ENCODE data around the gene ALOX15. TPM values are rescaled to one million over a fixed set of nuclear protein-coding genes. Genes with fewer than 3 reads are reported as not detected.
"Not testable (repeated sequence)": the region's sequence is repeated elsewhere in the genome, so short reads cannot be mapped to it uniquely, and the experiment has no call there.

Gene ALOX15
- total RNA-seq, 4 donors from 2014 or later: not detected

GRCh38 chr17:4607773-4608187 is 33.7 kb downstream of the ALOX15 start:
- TF ChIP-seq EP300 (IDR thresholded peaks at IDR 0.05): no peak
- TF ChIP-seq CTCF (IDR thresholded peaks at IDR 0.05): no peak
- no peak for TF ChIP-seq POLR2A (IDR thresholded peaks at IDR 0.05)
- H3K4me3 ChIP-seq: no peak overlapping the region
- no peaks in the 10 kb centered on the region for H3K36me3 ChIP-seq
- peak overlapping the region in 3 of 4 donors; percentile 7 to 70 (median 25) for H3K27ac ChIP-seq
- H3K4me1 ChIP-seq: peaks cover 0 to 32% (median 2%) of the 10 kb centered on the region in 4 donors
- no peaks in the 10 kb centered on the region for H3K27me3 ChIP-seq
- WGBS, 2 donors: 4 to 10% methylated on average over 9 of the region's 9 CpGs
- DNase-seq (ENCODE audit: low spot score in 2 of 2): peak; percentile 30 to 73
- no peaks in the 10 kb centered on the region for H3K9me3 ChIP-seq

DNA sequence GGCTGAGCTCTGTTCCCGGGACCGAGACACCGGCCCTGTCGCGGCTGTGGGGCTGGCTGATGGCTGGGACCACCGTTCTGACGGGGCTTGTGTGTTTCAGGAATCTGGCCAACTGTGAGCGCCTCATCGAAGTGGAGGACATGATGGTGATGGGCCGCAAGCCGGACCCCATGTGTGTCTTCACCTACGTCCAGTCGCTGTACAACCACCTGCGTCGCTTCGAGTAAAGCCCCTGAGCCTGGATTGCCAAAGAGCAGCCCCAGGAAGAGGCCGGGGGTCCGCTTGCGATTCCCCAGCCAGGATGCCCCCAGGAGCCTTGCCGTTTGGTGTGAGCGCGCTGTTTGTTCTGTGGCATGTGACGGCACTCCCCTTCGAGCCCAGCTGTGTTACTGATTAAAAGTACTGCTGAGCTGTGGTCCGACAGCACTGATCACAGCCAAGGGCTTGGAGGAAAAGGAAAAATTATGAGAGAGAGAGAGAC is 34.2 kb downstream of the ALOX15 start:
- Histone ChIP-seq H3K4me3 (no peak overlapping the region), H3K27ac (peak overlapping the region in 3 of 4 donors; percentile 7 to 70 (median 25)), H3K4me1 (peaks cover 0 to 32% (median 2%) of the 10 kb centered on the region in 4 donors), H3K9me3 (no peaks in the 10 kb centered on the region), H3K27me3 (no peaks in the 10 kb centered on the region), H3K36me3 (no peaks in the 10 kb centered on the region)
- WGBS, 2 donors: 66 to 70% methylated on average over 25 of the region's 25 CpGs
- no peak for DNase-seq (ENCODE audit: low spot score in 2 of 2)
- no peak for TF ChIP-seq EP300 (IDR thresholded peaks at IDR 0.05)
- no peak for TF ChIP-seq POLR2A (IDR thresholded peaks at IDR 0.05)
- no peak for TF ChIP-seq CTCF (IDR thresholded peaks at IDR 0.05)

DNA sequence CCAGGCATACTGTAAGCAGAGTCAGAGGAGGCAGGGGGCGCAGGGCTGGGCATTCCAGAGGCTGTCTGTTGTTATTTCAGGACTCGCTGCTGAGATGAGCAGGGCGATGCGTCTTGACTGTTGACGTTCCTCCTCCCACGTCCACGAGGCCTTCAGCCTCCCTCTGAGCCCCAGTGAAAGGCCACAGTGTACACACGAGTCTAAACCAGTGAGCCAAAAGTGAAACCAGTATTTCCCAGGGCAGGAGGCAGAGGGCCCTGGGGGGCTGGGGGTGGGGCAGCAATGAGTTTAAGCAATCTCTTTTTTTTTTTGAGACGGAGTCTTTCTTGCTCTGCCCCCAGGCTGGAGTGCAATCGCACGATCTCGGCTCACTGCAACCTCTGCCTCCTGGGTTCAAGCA is 35.7 kb downstream of the ALOX15 start:
- peak overlapping the region in 2 of 4 donors; percentile 36 to 47 for H3K27ac ChIP-seq
- H3K4me1 ChIP-seq: peaks cover 0 to 32% (median 2%) of the 10 kb centered on the region in 4 donors
- DNase-seq (ENCODE audit: low spot score in 2 of 2): no peak
- no peaks in the 10 kb centered on the region for H3K9me3 ChIP-seq
- TF ChIP-seq EP300 (IDR thresholded peaks at IDR 0.05) (peak in 1 of 2 donors; percentile 66), CTCF (IDR thresholded peaks at IDR 0.05) (no peak)
- peaks cover 0 to 5% of the 10 kb centered on the region in 2 donors for H3K27me3 ChIP-seq
- no peak overlapping the region for H3K4me3 ChIP-seq
- no peaks in the 10 kb centered on the region for H3K36me3 ChIP-seq
- WGBS, 2 donors: 33 to 34% methylated on average over 12 of the region's 12 CpGs

DNA sequence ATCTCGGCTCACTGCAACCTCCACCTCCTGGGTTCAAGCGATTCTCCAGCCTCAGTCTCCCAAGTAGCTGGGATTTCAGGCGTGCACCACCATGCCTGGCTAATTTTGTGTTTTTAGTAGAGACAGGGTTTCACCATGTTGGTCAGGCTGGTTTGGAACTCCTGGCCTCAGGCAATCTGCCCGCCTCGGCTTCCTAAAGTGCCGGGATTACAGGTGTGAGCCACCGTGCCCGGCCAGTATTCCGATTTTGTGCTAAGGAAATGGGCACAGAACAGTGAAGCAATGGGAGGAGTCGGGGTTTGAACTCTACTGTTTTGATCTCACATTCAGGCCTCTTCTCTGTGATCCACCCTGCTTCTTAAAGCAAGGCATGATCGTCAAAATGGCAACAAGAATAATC is 36.7 kb downstream of the ALOX15 start:
- H3K4me3 ChIP-seq; H3K9me3 ChIP-seq; DNase-seq (ENCODE audit: low spot score in 2 of 2); H3K36me3 ChIP-seq: not testable (repeated sequence)
- Histone ChIP-seq H3K27ac (peak overlapping the region in 1 of 4 donors; percentile 59), H3K4me1 (peaks cover 0 to 38% (median 2%) of the 10 kb centered on the region in 4 donors), H3K27me3 (peaks cover 0 to 14% of the 10 kb centered on the region in 2 donors)
- 80 to 84% methylated on average over 9 to 11 of the region's 11 CpGs for WGBS, 2 donors

GRCh38 chr17:4604111-4604644 is 37.3 kb downstream of the ALOX15 start:
- H3K27me3 ChIP-seq: peaks cover 0 to 19% of the 10 kb centered on the region in 2 donors
- peak overlapping the region in 1 of 4 donors; percentile 59 for H3K27ac ChIP-seq
- peaks cover 0 to 39% (median 2%) of the 10 kb centered on the region in 4 donors for H3K4me1 ChIP-seq
- no peak overlapping the region for H3K4me3 ChIP-seq
- no peaks in the 10 kb centered on the region for H3K36me3 ChIP-seq
- 53 to 62% methylated on average over 18 of the region's 18 CpGs for WGBS, 2 donors
- no peaks in the 10 kb centered on the region for H3K9me3 ChIP-seq
- no peak for DNase-seq (ENCODE audit: low spot score in 2 of 2)
- TF ChIP-seq EP300 (IDR thresholded peaks at IDR 0.05): no peak
- no peak for TF ChIP-seq POLR2A (IDR thresholded peaks at IDR 0.05)
- TF ChIP-seq CTCF (IDR thresholded peaks at IDR 0.05): no peak
